Esophagus muscularis mucosa (tissue), 3 donors: ENCODE measurements around the gene MGAT4B.
A peak's percentile ranks its signal among the peaks of the same experiment; 100 is the strongest.

Source experiments
- POLR2A ChIP-seq: fragments of 450-650 bp; IDR thresholded peaks from one replicate; pipeline ENCODE4 v1.6.1; 2017; ENCODE audit warnings: antibody characterized with exemption, moderate library complexity, mild to moderate bottlenecking, low read depth
- POLR2AphosphoS5 ChIP-seq, 2 donors: sonication (generic); formaldehyde crosslinking; IDR thresholded peaks; one replicate each; pipeline ENCODE4 v1.6.1; 2017; ENCODE audit warnings: antibody characterized with exemption in 2 of 2
- TF ChIP-seq, protein P1 (sequence below), 3 experiments: fragments of 200-600 bp in 2 of 3; fragments of 450-650 bp in 1 of 3; sonication (generic) in 2 of 3; IDR thresholded peaks; one replicate each; pipeline ENCODE4 v1.5.1; 2017 to 2019; ENCODE audit warnings: antibody characterized with exemption in 3 of 3, mild to moderate bottlenecking in 2 of 3, moderate library complexity in 1 of 3

DNA sequence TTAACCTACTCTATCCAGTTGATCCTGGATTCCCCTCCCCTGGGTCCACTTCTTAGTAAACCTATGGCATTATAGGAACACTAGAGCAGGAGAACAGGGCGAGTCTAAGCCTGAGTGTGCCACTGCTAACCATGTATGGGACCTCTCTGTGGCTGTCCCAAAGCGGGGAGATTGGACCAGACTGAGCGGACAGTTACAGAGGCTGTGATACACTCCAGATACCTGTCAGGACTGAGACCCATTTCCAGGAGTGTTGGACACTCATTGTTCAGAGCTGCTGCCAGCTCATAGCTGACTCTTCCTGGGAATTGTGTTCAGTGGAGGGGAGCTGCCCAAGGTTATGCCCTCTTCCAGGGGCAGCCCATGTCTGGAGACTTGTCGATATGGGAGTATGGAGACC, 24.8 kb downstream of the MGAT4B start:
- TF ChIP-seq POLR2A (no peak), POLR2AphosphoS5 (IDR thresholded peaks at IDR 0.05) (peak in 1 of 2 donors; percentile 14)
- TF ChIP-seq, protein P1, sequence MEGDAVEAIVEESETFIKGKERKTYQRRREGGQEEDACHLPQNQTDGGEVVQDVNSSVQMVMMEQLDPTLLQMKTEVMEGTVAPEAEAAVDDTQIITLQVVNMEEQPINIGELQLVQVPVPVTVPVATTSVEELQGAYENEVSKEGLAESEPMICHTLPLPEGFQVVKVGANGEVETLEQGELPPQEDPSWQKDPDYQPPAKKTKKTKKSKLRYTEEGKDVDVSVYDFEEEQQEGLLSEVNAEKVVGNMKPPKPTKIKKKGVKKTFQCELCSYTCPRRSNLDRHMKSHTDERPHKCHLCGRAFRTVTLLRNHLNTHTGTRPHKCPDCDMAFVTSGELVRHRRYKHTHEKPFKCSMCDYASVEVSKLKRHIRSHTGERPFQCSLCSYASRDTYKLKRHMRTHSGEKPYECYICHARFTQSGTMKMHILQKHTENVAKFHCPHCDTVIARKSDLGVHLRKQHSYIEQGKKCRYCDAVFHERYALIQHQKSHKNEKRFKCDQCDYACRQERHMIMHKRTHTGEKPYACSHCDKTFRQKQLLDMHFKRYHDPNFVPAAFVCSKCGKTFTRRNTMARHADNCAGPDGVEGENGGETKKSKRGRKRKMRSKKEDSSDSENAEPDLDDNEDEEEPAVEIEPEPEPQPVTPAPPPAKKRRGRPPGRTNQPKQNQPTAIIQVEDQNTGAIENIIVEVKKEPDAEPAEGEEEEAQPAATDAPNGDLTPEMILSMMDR (IDR thresholded peaks at IDR 0.05): no peak
